SU-DHL-6 (cell line): ENCODE measurements around the gene DNAJB8.

Experiments
- EZH2phosphoT487 ChIP-seq: fragments of 200-600 bp; sonication (generic), shearing (Covaris generic); conservative IDR thresholded peaks from 2 replicates; pipeline ENCODE4 v1.6.1; 2018; ENCODE audit warnings: mild to moderate bottlenecking, antibody characterized with exemption, low read length, moderate library complexity, mixed read lengths
- TF ChIP-seq, protein P1 (sequence below): fragments of 200-600 bp; sonication (generic); IDR thresholded peaks from one replicate; pipeline ENCODE4 v1.5.1; 2017; ENCODE audit warnings: antibody characterized with exemption, mild to moderate bottlenecking, low read length, moderate library complexity; ENCODE audit not compliant: insufficient read depth, poor library complexity, severe bottlenecking

DNA sequence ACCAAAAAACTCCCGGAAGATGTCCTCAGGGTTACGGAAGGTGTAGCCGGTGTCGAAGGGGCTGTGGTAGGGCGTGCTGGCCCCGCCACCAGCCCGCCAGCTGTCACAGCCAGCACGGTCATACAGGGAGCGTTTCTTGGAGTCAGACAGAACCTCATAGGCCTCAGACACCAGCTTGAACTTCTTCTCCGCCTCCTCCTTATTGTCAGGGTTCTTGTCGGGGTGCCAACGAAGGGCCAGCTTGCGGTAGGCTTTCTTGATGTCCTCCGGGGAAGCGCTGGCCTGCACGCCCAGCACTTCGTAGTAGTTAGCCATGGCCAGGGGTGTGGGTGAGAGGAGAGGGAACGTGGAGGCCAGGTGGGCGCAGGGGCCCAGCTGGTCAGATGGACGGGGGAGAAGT, 3.8 kb downstream of the DNAJB8 start:
- TF ChIP-seq, protein P1, sequence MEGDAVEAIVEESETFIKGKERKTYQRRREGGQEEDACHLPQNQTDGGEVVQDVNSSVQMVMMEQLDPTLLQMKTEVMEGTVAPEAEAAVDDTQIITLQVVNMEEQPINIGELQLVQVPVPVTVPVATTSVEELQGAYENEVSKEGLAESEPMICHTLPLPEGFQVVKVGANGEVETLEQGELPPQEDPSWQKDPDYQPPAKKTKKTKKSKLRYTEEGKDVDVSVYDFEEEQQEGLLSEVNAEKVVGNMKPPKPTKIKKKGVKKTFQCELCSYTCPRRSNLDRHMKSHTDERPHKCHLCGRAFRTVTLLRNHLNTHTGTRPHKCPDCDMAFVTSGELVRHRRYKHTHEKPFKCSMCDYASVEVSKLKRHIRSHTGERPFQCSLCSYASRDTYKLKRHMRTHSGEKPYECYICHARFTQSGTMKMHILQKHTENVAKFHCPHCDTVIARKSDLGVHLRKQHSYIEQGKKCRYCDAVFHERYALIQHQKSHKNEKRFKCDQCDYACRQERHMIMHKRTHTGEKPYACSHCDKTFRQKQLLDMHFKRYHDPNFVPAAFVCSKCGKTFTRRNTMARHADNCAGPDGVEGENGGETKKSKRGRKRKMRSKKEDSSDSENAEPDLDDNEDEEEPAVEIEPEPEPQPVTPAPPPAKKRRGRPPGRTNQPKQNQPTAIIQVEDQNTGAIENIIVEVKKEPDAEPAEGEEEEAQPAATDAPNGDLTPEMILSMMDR, result no peak
- TF ChIP-seq EZH2phosphoT487, result no peak
